ENCODE measurements around the gene MAFB.

Gene MAFB

DNA sequence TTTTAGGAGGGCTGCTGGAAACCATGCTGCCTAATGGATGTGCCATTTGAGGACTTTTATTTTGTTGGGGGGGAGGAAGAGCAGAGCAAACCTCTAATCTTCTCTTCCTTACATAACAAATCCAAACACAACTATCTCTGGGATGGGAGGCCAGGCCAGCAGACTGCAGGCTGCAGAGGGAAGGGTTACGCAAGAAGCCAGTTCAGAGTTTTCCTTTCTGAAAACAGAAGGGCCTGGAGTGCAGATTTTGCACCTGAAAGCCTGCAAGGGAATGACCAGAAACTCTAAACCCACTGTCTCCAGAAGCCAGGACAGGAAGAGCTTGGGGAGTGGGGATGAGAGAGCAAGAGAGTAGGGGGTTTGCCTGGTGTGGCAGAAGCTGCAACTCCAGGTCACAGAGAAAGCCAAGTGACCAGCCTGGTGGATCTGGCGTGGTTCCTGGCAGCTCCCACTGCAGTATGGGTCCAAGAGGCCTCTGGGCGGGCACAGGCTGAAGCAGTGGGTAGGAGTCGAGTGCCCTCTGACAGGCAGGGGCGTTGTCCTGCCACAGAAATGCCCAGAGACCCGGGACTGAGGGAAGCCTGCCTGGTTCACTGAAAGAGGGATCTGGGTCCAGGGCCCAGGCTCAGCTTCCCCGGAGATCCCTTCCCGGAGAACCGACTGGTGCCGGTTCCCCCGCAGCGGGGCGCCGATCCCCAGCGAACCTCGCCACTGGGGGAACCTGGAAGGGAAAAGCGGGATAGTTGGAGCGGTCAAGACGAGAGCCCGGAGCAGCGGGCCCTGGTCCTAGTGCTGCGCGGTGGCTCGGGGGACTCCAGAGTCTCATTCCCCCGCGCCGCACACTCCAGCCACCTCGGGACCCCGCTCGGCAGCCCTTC lies 6.7 kb downstream of the MAFB start:
- no peak for DNase-seq (ENCODE audit: low read depth in 2 of 2, low spot score in 1 of 2)

- no peak for DNase-seq (ENCODE audit: low read depth in 2 of 2, low spot score in 1 of 2)
Measured at GRCh38 chr20:40681684-40682083, 7.4 kb downstream of the MAFB start.

DNA sequence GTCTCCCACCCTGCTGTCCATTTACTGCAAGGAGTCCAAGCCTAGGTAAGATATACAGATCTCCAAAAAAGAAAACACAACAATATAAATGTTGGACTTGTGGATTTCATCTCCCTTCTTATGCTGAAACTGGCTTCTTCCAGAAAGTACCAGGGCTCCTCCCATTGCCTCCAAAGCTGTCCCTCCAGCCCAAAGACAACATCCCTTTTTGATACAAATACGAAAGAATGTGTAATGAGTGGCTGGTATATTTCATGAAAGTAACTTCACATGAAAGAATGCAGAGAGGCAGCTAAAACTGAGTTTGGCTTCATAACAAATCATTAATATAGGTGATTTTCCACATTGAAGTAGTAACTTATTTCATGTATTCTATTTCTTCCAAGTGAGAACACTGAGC lies 7.9 kb downstream of the MAFB start:
- DNase-seq (ENCODE audit: low read depth in 2 of 2, low spot score in 1 of 2), result no peak

- DNase-seq (ENCODE audit: low read depth in 2 of 2, low spot score in 1 of 2), result no peak
Measured at GRCh38 chr20:40680161-40680959, 8.7 kb downstream of the MAFB start.

- no peak for DNase-seq (ENCODE audit: low read depth in 2 of 2, low spot score in 1 of 2)
Measured at GRCh38 chr20:40679184-40679583, 9.9 kb downstream of the MAFB start.

DNA sequence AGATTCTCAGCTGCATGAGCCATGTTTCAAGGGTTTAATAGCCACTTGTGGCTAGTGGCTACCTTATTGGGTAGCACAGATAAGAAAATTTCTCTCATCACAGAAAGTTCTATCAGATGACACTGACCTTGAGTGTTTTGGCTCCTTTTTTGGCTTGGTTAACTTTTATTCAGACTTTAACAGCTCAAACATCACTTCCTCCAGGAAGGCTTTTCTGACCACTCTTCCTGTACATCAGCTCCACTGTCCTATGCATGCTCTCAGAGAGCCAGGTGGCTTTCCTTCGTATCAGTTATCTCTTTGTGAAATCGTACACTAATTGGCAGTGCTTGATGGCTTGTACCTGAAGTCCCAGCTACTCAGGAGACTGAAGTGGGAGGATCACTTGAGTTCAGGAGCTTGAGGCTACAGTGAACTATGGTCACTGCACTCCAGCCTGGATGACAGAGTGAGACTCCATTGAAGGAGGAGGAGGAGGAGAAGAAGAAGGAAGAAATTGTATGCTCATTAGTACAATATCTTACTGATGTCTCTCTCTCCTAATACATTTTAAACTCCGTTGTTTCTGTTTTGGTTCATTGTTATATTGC lies 10.7 kb downstream of the MAFB start:
- DNase-seq (ENCODE audit: low read depth in 2 of 2, low spot score in 1 of 2), result no peak

DNA sequence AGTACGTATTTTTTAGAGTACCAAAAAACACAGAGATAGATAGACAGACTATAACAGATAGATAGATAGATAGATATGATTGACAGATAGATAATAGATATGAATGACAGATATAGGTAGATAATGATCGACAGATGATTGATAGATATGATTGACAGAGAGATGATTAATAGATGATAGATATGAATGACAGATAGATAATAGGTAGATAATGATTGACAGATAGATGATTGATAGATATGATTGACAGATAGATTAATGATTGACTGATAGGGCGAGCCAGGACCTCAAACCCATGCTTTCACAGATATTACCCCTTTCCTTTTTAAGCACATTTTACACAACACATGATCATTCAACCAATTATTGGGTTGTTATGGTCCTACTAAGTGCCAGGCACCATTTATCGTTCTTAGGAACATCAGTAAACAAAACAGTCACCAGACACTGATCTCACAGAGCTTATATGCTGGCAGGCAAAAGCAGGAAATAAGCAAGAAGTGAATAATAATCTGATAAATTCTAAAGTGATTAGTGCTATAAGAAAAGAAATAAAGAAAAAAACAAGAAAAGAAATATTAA lies 11.6 kb downstream of the MAFB start:
- DNase-seq (ENCODE audit: low read depth in 2 of 2, low spot score in 1 of 2), result no peak

DNA sequence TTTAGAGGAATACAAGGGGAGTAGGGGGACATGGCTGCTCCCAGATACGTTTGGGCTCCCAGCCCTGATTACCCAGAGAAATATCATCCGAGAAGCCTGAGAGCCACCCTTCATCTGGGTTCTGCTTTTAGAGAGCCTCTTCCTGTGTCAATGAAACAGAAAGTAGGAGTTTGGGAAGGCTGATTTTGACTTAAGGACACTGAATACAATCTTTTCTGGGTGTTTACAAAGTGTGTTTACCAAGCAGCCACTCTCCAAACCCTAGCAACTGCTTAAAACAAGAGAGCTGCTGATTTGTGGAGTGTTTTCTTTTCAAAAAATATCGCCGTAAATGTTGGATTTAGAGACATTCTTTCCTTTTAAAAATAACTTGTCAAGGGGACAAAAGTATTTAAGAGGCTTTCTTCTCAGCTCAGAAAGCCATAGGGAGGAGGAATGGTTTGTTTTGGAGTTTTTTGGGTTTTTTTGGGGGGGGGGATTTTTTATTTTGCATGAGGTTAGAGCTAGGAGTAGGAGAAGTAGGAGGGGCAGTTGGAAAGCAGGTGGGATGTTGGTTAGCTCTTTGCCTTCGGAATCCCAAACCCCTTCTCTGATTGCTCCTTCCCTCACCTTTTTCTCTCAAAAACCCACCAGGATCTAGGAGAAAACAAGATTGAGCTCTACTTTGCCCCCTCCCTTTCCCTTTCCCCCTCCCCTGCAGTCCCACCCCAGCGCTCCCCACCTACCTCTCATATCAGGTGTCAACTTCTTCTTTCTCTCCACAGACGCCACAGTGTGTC lies 12.4 kb downstream of the MAFB start:
- no peak for DNase-seq (ENCODE audit: low read depth in 2 of 2, low spot score in 1 of 2)

GRCh38 chr20:40675599-40676221 lies 13.3 kb downstream of the MAFB start:
- no peak for DNase-seq (ENCODE audit: low read depth in 2 of 2, low spot score in 1 of 2)

DNA sequence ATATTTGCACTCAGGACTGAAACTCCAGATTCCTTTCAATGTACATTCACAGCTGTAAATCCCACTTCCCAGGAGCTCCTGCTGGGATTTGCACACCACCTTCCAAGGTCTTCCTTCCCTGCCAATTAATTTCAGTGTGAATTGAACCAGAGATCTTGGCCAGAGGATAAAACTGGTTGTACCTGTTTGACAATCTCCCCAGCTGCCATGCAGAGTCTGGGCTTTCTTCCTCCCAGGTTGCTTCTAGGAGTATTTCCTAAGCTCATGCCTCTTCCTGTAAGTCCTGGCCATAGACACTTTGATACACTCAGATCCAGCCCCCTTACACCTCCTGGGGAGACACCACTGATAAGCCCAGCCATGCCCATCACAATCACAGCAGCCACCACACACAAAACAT lies 15.6 kb downstream of the MAFB start:
- DNase-seq (ENCODE audit: low read depth in 2 of 2, low spot score in 1 of 2), result no peak

DNA sequence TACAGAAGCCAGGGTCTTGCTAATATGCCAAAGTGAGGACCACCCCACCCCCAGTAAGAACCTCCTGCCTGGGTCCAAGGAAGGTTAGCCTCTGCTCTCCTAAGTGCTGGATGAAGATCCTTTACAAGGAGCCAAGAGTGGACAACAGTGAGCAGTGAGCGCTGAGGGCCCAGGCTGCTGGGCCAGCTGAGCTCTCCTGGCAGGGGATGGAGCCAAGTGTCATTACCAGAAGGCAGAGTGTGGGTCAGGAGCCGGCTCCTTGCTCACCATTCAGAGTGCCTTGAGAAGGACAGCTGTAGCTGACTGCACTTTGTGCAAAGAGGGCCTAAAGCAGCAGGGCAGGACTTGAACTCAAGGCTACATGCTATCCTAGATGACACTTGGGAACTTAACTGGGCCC lies 16.9 kb downstream of the MAFB start:
- no peak for DNase-seq (ENCODE audit: low read depth in 2 of 2, low spot score in 1 of 2)

GRCh38 chr20:40670253-40670652 lies 18.8 kb downstream of the MAFB start:
- no peak for DNase-seq (ENCODE audit: low read depth in 2 of 2, low spot score in 1 of 2)

DNA sequence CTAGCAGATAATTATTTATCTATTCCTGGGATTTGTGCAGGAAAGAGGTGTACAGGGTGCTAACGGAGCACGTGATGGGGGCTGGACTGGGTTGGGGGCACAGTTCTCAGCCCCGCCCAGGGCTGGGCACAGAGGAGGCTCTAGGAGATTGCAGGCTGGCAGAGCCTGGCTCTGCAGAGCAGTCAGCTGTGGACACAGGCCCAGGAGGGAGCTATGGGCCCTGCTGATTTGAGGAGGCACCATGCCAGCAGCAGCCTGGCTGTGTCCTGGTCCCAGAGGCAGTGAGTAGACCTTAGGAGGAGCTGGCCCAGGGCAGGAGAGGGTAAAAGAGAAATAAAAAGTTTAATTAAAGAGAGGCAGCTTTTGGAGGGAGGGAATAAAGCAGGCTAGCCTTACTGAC lies 19.3 kb downstream of the MAFB start:
- no peak for DNase-seq (ENCODE audit: low read depth in 2 of 2, low spot score in 1 of 2)

- DNase-seq (ENCODE audit: low read depth in 2 of 2, low spot score in 1 of 2), result no peak
Measured at GRCh38 chr20:40668449-40669228, 20.4 kb downstream of the MAFB start.

DNA sequence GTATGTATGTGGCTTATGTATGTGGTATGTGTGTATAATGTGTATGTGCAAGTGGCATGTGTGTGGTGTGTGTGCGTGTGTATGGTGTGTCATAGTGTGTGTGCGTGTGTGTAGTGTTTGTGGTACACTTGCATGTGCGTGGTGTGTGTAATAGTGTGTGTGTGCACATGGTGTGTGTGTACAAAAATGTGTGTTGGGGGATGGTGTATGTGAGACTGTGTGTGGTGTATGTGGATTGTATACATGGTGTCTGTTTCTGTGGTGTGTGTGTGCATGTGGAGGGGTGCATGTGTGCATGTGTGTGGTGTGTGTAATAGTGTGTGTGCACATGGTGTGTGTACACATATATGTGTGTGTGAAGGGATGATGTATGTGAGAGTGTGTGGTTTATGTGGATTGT lies 21.5 kb downstream of the MAFB start:
- DNase-seq (ENCODE audit: low read depth in 2 of 2, low spot score in 1 of 2), result no peak

GRCh38 chr20:40666336-40666735 lies 22.7 kb downstream of the MAFB start:
- no peak for DNase-seq (ENCODE audit: low read depth in 2 of 2, low spot score in 1 of 2)

DNA sequence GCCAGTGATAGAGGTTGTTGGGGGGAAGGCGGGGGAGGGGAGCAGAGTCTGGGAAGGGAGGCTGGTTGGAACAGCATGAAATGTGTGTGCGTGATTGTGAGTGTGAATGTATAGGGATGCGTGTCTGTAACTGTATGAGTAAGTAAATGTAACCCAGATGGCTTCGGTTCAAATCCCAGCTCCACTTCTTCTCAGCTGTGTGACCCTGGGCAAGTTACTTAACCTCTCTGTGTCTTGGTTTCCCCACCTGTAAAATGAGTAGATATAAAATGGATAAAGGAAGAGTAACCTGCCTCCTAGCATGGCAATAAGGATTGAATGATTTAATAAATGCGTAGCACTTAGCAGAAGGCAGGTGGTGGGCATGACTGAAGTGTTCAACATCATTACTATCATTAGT lies 24.1 kb downstream of the MAFB start:
- no peak for DNase-seq (ENCODE audit: low read depth in 2 of 2, low spot score in 1 of 2)

DNA sequence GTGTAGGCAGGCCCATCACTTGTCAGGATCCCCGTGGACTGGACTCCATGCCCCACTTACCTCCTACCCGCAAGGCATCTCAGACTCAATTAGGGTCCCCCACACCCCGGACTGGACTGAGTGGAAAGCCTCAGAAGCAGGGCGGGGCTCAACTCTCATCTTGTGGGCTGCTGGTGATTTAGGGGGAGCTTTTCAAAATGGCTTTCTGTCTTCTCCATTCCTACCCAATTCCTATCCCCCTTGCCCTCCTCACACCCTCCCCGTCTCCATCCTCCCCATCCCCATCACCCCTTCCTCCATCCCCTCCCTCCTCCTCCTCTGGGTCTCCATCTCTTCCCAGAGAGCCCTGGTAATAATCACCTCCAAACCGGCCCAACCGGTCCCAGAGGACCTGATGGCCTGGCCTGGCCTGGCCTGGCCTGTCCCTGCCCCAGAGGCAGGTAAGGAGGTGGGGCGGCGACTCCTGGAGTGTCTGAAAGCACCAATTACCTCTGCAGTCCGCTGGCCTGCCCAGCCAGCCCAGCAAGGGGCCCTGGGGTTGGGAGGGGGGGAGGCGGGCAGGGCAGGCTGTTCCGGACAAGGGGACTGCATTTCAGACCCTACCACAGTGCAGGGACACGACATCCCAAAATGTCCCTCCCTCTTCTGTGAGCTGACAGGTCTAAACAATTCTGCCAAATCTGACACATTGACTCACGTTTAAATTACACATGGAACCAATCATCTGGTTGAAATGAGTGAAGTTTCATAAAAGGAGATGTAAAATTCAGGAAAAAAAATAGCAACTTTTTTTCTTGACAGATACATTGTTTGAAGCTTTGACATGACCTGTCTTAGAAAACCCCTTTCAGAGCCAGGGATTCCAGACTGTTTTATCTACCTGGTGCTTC lies 24.8 kb downstream of the MAFB start:
- DNase-seq (ENCODE audit: low read depth in 2 of 2, low spot score in 1 of 2), result no peak

DNA sequence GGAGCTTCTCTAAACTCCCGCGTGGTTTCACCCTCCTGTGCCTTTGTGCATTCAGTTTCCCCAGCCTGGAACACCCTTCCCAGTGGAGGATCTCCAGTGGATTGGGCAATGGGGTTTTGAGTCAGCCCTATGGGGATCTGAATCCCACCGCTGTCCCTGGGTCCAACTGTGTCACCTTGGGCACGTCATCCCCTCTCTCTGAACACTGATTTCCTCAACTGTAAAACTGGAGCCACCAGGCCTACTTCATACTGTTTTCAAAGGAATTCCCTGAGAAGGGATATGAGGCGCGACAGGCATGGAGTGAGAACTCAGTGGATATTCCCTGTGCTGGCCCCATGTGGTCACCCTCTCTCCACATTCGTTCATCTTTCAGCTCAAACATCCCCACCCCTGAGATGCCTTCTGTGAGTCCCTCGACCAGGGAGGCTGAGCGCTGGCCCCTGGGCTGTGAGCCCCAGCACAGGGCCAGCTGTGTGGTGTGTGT lies 25.7 kb downstream of the MAFB start:
- no peak for DNase-seq (ENCODE audit: low read depth in 2 of 2, low spot score in 1 of 2)
